Left hindlimb (tissue), 1 donor: ENCODE measurements around the gene SLC4A3.

Experiments
- DNase-seq: peaks from one replicate; pipeline ENCODE4 v3.0.0-alpha.2; 2018

Gene SLC4A3, protein sequence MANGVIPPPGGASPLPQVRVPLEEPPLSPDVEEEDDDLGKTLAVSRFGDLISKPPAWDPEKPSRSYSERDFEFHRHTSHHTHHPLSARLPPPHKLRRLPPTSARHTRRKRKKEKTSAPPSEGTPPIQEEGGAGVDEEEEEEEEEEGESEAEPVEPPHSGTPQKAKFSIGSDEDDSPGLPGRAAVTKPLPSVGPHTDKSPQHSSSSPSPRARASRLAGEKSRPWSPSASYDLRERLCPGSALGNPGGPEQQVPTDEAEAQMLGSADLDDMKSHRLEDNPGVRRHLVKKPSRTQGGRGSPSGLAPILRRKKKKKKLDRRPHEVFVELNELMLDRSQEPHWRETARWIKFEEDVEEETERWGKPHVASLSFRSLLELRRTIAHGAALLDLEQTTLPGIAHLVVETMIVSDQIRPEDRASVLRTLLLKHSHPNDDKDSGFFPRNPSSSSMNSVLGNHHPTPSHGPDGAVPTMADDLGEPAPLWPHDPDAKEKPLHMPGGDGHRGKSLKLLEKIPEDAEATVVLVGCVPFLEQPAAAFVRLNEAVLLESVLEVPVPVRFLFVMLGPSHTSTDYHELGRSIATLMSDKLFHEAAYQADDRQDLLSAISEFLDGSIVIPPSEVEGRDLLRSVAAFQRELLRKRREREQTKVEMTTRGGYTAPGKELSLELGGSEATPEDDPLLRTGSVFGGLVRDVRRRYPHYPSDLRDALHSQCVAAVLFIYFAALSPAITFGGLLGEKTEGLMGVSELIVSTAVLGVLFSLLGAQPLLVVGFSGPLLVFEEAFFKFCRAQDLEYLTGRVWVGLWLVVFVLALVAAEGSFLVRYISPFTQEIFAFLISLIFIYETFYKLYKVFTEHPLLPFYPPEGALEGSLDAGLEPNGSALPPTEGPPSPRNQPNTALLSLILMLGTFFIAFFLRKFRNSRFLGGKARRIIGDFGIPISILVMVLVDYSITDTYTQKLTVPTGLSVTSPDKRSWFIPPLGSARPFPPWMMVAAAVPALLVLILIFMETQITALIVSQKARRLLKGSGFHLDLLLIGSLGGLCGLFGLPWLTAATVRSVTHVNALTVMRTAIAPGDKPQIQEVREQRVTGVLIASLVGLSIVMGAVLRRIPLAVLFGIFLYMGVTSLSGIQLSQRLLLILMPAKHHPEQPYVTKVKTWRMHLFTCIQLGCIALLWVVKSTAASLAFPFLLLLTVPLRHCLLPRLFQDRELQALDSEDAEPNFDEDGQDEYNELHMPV

DNA sequence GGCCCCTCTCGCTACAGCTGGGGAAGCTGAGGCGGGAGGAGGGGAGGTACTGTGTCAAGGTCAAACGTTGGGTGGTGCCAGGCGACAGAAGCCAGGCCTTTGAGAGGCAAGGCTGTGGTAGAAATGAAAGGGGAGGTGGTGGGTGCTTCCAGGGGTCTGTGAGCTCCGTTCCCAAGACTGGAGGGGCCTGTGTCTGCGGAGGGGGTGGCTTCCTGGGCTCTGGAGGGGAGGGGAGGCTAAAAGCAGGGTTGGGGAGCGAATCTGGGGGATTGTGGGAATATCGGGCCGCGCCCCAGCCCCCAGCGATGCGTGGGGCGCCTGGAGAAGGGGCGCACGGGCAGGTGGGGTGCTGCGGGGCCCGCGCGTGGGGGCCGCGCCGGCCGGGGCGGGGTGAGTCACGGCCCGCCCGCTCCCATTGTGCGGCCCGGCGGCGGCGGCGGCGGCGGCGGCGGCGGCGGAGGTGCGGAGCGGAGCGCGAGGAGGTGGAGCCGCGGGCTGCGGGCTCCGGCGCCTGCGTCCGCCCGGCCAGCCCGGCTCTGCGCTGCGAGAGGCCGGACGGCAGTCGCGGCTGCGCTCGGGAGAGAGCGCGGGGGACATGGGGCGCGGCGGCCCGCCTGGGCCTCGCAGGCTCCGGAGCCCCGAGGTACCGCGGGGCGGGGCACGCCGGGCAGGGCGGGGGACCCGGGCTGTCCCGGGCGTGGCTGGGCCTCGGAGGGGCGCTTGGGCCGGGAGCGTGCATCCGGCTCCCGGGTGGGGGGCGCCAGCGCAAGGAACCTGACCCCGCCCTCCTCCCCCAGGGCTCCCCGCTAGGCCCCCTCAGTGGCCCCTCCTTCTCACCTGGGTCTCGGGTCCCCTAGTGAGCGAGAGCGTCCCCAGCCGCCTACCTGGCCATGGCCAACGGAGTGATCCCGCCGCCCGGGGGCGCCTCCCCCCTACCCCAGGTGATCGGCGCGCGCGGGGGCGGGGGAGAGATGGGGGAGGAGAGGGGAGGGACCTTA, at the start of gene SLC4A3:
Gene SLC4A3 (plus strand): TSS at position 528 of the 998 bp plus-strand sequence. CDS start 363 bp downstream, at position 891.
- no peak for DNase-seq

DNA sequence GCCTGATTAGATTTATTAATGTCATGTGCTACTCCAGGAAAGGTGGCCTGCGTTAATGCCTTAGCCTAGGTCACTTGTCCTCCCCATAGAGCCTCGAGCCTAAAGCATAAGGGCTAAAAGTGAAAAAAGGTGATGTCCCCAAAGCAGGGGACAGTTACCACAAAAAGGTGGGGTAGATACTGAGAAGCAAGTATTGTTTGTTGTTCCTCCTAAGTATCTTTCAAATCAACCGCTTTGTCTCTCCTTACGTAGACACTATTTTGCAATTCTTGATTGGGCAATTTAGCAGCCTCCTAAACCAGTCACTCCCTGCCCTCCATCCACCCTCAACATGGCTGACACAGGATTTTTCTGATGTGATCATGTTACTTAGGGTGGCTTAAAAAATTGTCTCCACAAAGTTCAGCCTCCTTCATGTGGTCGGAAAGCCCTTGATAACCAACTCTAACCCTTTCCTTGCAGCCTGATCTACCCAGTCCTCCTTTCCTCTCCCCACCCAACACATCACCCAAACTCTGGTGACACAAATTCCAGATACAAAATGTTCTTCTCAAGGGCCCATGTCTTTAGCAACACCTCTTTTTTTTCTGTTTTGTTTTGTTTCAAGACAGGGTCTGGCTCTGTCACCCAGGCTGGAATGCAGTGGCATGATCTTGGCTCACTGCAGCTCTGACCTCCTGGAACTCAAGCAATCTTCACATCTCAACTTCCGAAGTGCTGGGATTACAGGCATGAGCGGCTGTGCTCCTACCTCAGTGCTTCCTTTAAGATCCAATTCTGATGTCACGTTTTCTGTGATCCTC, 48.4 kb upstream of the SLC4A3 start:
- DNase-seq = no peak

DNA sequence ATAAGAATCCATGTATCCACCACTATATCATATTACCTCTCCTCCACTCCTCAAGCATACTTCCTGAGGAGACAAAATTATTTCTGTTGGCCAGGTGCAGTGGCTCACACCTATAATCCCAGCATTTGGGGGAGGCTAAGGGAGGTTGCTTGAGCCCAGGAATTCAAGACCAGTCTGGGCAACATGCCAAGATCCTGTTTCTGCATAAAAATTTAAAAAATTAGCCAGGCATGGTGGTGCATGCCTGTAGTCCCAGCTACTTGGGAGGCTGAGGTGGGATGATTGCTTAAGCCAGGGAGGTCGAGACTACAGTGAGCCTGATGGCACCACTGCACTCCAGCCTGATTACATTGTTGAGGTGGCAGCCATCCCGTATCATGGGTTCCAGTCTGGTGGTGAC, 46.1 kb upstream of the SLC4A3 start:
- DNase-seq = no peak

DNA sequence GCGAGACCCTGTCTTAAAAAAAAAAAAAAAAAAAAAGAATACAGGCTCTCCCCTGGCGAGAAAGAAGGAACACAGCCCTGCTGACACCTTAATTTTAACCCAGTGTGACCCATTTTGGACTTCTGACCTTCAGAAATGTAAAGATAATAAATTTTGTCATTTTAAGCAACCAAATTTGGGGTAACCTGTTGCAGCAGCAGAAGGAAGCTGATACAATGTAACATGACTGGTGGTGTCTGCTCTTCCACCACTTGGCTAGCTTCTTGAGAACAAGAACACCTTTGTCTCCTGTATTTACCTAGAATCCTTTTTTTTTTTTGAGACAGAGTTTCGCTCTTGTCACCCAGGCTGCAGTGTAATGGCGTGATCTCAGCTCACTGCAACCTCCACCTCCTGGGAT, 36.3 kb upstream of the SLC4A3 start:
- DNase-seq = no peak

DNA sequence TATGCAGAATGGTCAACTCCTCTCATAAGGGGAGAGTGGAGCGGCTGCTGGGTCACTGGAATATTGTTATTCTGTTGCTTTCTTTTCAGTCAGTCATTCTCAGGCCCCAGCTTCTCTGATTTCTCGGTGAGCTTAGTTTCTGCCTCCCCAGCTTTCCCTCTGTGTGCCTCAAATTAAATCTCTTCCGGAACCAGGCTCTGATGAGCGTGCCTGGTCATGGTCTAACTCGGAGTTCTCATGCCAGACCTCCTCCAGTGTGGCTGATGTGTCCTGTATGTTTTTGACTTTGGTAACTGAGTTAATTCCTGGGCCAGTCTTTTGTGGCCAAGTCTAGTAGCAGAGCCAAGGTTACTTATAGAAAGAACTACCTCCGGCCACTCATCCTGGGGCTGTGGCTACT, 34.7 kb upstream of the SLC4A3 start:
- no peak for DNase-seq

DNA sequence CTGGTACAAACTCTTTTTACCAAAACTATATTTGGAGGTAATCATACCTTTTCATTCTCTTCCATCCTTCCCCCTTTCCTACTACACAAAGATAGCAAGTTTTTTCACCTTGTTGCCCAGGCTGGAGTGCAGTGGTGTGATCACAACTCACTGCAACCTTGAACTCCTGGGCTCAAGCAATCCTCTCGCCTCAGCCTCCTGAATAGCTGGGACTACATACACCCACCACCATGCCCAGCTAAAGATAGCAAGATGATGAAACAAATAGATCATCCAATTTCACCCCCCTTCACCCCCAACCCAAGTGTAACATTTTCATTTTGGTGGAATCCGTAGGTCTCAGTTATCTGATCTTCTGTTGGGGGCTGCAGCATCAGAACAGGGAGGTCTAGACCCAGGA, 34.3 kb upstream of the SLC4A3 start:
- no peak for DNase-seq

DNA sequence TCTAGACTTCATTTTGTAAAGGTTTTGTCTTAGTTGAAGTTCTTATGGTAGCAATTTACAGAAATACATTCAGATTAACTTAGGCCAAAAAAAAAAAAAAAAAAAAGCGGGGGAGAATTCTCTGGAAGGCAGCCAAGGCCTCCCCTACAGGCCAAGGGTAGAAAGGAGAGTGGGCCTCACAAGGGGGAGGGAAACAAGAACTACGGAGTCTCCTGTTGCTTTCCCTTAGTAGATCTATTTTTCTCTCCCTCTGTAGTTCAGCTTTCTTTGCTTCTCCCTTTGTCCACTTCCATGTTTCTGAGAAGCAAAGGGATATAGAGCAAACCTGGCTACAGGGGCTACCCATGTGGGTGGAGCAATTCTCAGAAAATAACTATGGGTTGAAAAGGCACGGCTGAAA, 32.2 kb upstream of the SLC4A3 start:
- peak; percentile 79 for DNase-seq

DNA sequence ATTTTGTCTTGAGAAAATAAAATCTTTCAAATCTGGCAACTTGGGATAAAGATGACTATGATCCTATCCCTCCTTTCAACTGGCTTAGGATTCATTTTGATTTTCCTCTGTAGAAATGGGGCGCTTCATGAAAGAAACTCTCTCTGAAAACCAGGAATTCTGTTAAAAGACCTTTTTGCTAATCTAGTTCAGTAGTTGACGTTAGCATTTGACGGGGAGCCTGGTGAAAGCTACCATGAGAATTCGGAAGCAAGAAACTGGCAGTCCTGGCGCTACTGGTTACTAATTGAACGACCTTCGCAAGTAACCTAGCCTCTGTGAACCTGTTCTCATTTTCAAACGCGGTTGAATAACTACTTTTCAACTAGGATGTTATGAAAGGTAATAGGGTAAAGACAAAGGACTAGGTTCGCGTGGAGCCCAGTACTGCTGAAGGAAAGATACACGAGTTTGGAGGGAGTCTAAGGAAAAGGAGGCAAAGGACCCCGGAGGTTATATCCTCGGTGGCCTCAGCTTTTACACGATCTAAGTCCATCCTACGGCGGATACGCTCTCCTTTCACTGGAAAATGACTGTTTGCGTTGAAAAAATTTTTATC, 30.4 kb upstream of the SLC4A3 start:
- no peak for DNase-seq

DNA sequence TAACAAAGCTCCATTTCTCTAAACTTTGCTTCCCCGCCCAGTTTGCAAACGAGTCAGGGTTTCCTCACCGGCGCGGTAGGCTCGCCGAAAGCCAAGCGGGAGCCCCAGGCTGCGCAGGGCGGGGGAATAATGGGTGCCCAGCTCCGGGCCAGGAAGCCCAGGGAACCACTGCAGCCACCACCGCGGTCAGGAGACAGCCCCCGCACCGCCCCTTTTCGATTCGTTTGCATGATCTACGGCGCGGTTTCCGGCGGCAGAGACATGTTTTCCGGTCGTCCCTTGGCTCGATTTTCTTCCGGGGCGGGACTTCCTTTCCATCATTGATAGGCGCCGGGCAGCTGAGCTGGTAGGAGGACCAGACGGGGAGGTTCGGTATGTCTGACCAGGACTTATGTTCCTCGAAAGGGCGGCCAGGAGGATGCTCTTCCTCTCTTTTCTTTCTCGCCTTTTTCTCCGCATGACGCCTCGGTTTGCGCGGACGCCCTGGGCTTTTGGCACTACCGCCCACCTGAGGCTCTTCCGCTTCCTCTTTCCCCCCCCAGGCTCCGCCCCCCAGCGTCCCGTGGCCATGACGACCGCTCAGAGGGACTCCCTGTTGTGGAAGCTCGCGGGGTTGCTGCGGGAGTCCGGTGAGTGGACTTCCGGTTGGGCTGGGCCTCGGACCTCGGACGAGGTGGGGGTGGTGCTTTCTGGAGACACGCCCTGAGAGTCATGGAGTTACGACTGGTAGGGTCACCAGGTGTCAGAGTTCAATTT, 29.7 kb upstream of the SLC4A3 start, which contains the start of gene STK11IP:
Gene STK11IP (plus strand): TSS at position 306 of the 756 bp plus-strand sequence. CDS start 263 bp downstream, at position 569.
- DNase-seq = peak; percentile 97

DNA sequence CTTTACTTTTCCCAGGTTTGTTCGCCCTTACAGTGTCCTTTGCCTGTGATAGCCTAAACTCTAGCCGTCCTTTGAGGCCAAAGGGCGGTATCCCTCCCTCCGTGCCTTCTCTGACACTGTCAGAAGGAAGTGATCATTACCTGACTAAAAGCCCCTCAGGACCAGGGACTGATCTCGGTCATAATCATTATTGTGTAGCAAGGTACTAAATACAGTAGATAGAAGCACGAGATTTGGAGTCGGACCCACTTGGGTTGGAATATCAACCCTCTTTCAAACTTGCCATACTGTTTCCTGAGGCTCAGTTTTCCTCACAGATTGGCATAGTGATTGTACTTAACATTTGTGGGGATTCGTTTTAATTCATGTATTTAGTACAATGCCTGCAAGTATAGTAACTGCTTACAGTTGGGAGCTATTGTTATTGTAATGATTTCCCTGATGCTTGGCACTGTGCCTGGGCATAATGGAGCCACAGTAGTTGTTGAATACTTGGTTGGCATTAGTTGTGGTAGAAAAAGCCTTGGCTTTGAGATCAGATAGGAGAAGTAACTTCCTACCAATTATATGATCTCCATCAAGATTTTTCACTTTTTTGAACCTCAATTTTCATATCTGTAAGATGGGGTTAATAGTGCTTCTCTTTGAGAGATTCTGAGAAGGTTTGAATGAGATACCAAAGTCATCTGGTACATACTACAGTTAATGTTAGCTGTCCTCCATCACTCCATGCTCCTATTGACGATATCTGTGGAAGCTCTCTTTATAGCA, 28.9 kb upstream of the SLC4A3 start:
- no peak for DNase-seq

DNA sequence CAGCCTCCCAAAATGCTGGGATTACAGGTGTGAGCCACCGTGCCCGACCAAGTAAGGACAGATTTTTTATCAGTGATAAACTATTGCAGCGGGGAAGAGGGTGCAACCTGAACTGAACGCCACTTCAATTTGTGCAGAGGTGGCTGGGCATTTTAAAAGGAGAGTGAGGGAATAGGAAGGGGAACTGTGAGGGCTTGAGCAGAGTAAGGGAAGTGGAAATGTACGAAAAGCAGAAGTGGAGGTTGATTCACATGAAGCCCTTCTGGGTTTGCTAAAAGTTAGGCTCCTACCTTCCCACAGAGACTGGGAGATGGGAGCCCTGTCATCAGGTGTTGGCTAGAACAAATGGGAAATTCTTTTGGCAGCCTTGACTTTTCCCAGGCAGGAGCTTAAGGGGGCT, 23.7 kb upstream of the SLC4A3 start:
- no peak for DNase-seq

DNA sequence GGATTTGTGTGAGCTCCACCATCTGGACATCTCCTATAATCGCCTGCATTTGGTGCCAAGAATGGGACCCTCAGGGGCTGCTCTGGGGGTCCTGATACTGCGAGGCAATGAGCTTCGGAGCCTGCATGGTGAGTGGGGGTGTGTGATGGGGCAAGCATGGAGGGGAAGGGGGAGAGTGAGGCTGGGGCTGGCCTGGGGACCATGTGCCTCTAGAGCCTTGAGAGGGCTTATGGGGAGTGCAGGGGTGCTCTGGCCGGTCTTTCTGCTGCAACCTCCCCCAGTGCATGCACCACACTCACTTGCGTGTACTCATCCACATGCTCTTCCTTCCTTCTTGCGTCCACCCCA, 21.8 kb upstream of the SLC4A3 start:
- no peak for DNase-seq

DNA sequence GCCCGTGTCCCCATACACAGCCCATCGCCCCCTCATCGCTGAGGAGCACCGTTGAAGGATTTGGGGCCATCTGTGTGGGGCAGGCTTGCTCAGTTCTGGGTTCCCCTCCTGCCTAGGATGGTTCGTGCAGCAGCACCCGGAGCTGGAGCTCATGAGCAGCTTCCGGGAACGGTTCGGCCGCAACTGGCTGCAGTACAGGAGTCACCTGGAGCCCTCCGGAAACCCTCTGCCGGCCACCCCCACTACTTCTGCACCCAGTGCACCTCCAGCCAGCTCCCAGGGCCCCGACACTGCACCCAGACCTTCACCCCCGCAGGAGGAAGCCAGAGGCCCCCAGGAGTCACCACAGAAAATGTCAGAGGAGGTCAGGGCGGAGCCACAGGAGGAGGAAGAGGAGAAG, 19.5 kb upstream of the SLC4A3 start:
- DNase-seq = no peak

DNA sequence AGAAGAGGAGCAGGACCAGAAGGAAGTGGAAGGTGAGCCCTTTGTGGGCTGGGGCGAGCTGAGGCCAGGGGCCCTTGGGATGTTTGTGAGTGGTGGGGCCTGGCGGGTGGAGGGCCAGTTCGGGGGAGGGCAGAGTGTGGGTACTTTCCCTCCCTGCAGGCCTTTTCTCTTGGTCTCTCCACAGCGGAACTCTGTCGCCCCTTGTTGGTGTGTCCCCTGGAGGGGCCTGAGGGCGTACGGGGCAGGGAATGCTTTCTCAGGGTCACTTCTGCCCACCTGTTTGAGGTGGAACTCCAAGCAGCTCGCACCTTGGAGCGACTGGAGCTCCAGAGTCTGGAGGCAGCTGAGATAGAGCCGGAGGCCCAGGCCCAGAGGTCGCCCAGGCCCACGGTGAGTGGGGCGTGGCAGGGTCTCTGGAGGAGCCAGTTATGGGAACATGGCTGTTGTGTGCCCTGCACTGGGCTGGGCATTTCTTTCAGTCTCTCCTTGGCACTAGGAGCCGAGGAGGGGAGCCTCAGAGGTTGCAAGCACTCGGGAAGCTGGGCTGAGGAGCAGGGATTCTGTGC, 18.9 kb upstream of the SLC4A3 start:
- no peak for DNase-seq

DNA sequence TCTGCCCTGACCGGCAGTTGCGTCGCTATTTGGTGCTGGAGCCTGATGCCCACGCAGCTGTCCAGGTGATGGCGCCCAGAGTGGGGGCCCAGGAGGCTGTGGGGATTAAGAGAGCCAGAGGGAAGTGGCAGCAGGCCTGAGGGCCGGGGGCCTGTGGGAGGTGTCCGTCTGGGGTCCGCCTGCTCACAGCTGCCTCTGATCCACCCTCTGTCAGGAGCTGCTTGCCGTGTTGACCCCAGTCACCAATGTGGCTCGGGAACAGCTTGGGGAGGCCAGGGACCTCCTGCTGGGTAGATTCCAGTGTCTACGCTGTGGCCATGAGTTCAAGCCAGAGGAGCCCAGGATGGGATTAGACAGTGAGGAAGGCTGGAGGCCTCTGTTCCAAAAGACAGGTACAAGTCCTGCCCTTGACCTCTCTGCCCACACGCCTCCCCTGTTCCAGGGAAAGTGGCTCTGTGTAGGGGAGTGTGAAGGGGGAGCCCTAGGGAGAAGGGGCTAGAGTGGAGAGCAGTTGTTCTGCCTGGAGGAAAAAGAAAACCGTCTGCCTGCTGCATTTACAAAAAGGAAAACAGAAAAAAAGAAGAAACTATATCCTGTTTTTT, 18.2 kb upstream of the SLC4A3 start:
- no peak for DNase-seq

DNA sequence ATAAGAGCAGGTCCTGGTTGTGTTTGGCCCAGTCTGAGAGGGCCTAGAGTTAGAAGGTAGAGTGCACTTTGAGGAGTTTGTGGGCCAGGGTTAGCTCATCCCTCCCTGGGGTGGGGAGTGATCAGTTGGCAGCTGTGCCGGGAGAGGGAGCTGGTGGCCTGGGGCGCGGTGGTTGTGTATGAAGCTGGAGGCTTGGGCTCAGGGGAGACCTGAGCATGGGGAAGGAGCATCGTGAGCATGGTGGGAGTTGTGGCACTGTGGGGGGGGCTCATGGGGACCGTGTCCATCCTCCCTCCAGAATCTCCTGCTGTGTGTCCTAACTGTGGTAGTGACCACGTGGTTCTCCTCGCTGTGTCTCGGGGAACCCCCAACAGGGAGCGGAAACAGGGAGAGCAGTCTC, 16.1 kb upstream of the SLC4A3 start:
- DNase-seq = no peak

DNA sequence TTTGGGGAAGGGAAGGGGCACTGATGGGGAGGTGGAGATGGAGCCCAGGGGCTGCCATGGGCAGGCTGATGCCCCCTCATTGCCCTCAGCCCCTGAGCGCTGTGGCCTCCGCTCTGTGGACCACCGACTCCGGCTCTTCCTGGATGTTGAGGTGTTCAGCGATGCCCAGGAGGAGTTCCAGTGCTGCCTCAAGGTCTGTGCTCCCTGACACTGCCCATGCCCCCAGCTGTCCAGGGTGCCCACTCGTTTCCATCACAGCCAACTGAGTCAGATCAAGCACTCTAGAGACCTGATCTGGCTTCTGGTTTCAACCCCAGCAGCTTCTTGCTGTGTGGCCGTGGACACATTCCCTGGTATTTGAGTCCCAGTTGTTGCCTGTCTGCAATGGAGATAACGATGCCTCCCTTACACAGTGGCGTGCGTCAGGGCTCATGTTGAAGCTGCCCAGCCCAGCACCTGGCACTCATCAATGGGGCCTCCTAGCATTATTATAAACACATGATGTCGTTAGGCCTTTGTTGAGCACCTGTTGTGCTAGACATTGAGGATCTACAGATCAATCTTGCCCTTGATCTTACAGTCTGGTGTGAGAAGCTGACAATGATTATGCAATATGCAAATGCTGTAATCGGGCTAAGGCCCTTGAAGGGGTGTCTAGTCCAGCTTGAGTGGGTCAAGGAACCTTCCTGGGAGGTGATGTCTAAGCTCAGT, 15.4 kb upstream of the SLC4A3 start:
- no peak for DNase-seq
